ENCODE results near the gene PCSK6.

Gene PCSK6

GRCh38 chr15:101504373-101504772 is 14.9 kb upstream of the PCSK6 start:
- Histone ChIP-seq H3K27ac (no peak overlapping the region), H3K4me3 (no peak overlapping the region)
- no peak for TF ChIP-seq CTCF (IDR thresholded peaks at IDR 0.05)
- DNase-seq (ENCODE audit: low spot score), result no peak

DNA sequence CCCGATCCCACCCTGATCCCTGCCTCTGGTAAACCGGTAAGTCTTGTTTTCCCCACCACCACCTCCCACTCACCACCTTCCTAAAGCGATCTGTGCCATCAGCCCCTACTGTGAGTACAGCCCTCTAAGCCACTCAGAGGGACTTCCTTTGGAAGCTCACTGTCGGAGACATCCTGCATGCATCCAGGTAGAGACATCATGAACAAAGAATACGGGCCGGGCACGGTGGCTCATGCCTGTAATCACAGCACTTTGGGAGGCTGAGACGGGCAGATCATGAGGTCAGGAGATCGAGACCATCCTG is 13.7 kb upstream of the PCSK6 start:
- no peak overlapping the region for H3K27ac ChIP-seq
- no peak for DNase-seq (ENCODE audit: low spot score)
- no peak overlapping the region for H3K4me3 ChIP-seq
- TF ChIP-seq CTCF (IDR thresholded peaks at IDR 0.05), result no peak

DNA sequence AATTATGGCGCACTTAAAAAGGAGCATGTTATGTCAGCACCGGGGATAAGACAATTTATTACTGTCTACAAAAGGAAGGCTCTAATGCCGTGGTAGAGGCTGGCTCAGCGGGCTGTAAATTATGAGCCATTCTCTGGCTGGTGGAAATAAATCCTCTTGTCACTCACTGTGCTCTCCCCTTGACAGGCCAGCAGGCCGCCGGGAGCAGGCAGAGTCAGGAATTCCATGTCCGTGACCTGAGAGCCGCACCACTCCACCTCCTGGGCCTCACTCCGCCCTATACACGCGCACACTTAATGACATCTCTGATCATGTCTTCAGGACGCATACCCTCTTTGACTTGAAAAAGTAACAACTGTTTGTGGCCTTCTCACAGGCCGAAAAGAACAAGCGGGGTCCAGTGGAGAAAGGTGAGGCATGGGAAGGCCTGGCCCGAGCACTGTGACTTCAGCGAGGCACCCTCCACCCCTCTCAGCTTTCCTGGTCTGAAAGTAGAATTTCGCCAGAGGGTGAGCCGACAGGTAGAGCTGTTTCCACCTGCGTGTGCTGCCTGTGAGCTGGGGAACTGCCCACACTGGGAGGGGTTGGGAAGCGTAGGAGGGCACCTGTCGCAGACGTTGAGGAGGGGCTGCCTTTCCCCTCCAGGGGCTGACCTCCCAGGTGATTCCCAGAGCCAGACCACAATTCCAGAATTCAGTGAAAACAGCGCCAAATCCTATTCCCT is 13.2 kb upstream of the PCSK6 start:
- no peak for TF ChIP-seq CTCF (IDR thresholded peaks at IDR 0.05)
- Histone ChIP-seq H3K4me3 (no peak overlapping the region), H3K27ac (no peak overlapping the region)
- no peak for DNase-seq (ENCODE audit: low spot score)

- no peak for DNase-seq (ENCODE audit: low spot score)
- no peak for TF ChIP-seq CTCF (IDR thresholded peaks at IDR 0.05)
- Histone ChIP-seq H3K4me3 (no peak overlapping the region), H3K27ac (no peak overlapping the region)
These were observed 12.3 kb upstream of the PCSK6 start for GRCh38 chr15:101501703-101502373.

- no peak for DNase-seq (ENCODE audit: low spot score)
- Histone ChIP-seq H3K4me3 (no peak overlapping the region), H3K27ac (no peak overlapping the region)
- no peak for TF ChIP-seq CTCF (IDR thresholded peaks at IDR 0.05)
These were observed 11.5 kb upstream of the PCSK6 start for GRCh38 chr15:101500865-101501551.

DNA sequence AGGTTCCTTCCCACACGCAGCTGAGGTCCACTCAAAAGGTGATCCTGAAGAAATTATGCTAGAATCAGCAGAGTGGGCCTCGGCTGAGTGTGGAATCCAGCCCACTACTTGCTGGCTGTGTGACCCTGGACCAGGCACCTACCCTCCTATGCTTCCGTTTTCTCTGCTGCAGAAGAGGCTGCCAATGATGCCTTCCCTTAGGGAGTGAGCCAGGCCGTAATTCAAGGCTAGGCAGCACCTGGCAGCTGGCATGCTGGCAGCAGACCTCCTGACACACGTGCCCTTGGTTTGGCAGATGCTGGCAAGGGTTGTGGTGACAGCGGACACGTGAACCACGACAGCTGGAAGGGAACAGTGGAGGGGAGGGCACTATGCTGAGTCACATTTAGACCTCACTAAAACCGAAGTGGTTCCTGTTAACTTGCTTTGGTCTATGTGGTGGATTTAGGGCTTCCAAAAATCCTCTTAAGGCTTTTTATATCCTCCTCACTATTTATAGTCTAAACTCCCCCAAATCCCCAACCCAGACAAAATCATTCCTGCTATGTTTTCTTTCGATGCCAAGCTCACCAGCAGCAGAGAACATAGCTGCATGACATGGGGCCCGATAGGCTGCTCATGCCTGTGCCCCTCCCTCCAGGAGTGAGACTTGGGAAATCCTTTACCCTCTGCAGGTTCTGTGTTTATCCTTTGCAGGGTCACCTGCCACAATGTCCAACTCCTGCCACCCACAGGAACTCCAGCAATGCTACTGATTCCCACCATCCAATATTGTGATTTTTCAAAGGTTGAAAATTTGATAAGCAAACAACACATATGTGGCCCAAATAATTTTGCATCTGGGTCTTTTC is 10.6 kb upstream of the PCSK6 start:
- no peak overlapping the region for H3K27ac ChIP-seq
- no peak for DNase-seq (ENCODE audit: low spot score)
- TF ChIP-seq CTCF (IDR thresholded peaks at IDR 0.05), result no peak
- H3K4me3 ChIP-seq, result no peak overlapping the region

Data from coronary artery (tissue), 2 donors.